H1 (cell line): ENCODE measurements around the gene SYDE1. TPM values are rescaled to one million over a fixed set of nuclear protein-coding genes. Genes with fewer than 3 reads are reported as not detected.

ENCODE experiments used
- CEBPB ChIP-seq: IDR thresholded peaks from 2 replicates; pipeline ENCODE4 v1.6.1; 2012; ENCODE audit warnings: low read depth, low read length
- EZH2 ChIP-seq: fragments of 200-600 bp; sonication (generic); IDR thresholded peaks from 2 replicates; pipeline ENCODE4 v1.7.1; 2012; ENCODE audit warnings: low read depth, mild to moderate bottlenecking, moderate library complexity, low read length, inconsistent platforms; ENCODE audit not compliant: severe bottlenecking
- HDAC2 ChIP-seq, 2 experiments: fragments of 300-600 bp in 1 of 2; sonication (generic) in 1 of 2; IDR thresholded peaks; 2 replicates each; pipeline ENCODE4 v1.6.1; 2011 to 2012; ENCODE audit warnings: low read depth in 2 of 2, low read length in 2 of 2, mild to moderate bottlenecking in 2 of 2, moderate library complexity in 2 of 2, borderline replicate concordance in 1 of 2, inconsistent platforms in 1 of 2
- KDM4A ChIP-seq: IDR thresholded peaks from one replicate; pipeline ENCODE4 v1.7.1; 2012; ENCODE audit warnings: low read depth, mild to moderate bottlenecking, moderate library complexity, low read length, inconsistent platforms; ENCODE audit not compliant: severe bottlenecking
- KDM5A ChIP-seq: fragments of 200-600 bp; IDR thresholded peaks from 2 replicates; pipeline ENCODE4 v1.7.1; 2012; ENCODE audit warnings: mild to moderate bottlenecking, low read length, inconsistent platforms, mixed read lengths
- SIN3A ChIP-seq, 2 experiments: IDR thresholded peaks in 1 of 2; conservative IDR thresholded peaks in 1 of 2; 2 replicates each; pipeline ENCODE4 v1.6.1; 2011 to 2012; ENCODE audit warnings: low read length in 2 of 2, improper control_type of control experiment in 1 of 2, low read depth in 1 of 2, mild to moderate bottlenecking in 1 of 2
- SUZ12 ChIP-seq: fragments of 200-600 bp; sonication (generic); IDR thresholded peaks from 2 replicates; pipeline ENCODE4 v1.6.1; 2012; ENCODE audit warnings: mild to moderate bottlenecking, inconsistent platforms, low read length, moderate library complexity, mixed read lengths
- polyA plus RNA-seq, 7 experiments: library from polyadenylated mRNA; depleted of rRNA in 3 of 7; stranded (reverse) in 5 of 7; unstranded in 2 of 7; fragments of >200 nt in 5 of 7; fragments of 200-250 nt in 2 of 7; gene quantifications; 1 replicate in 5 of 7; 2 replicates in 1 of 7; 4 replicates in 1 of 7; pipeline versions ENCODE4 v1.2.1 to v1.2.3, GENCODE V29; 2011 to 2013; ENCODE audit warnings: missing spikeins in 2 of 7, mixed read lengths in 2 of 7
- total RNA-seq: library from RNA; stranded (reverse); fragmentation: NEBNext Ultra II Directional; extraction: Animal tissue kit (Norgen Biotek cat#: 25700); gene quantifications from 2 replicates; pipeline ENCODE4 v1.2.1, GENCODE V29; 2021

The SYDE1 gene
- total and polyA plus RNA-seq, 2 of the 8 experiments (the other 6 are each of a cell fraction or from before 2014, with no cell fraction given), result 12.0 to 16.8 TPM

GRCh38 chr19:15104411-15104810, 2.8 kb upstream of the SYDE1 start (continued):
- TF ChIP-seq HDAC2 (IDR thresholded peaks at IDR 0.05; ENCODE audit: borderline replicate concordance in 1 of 2, low read depth in 2 of 2, low read length in 2 of 2) (no peak), CEBPB (no peak), EZH2 (no peak), SUZ12 (no peak), KDM4A (no peak), SIN3A (conservative IDR thresholded peaks at IDR 0.05 in 1 of 2, IDR thresholded peaks at IDR 0.05 in 1 of 2; ENCODE audit: low read depth in 1 of 2, low read length in 2 of 2) (no peak), KDM5A (no peak)
